Upper lobe of left lung (tissue), 6 donors: ENCODE measurements around the gene BATF. TPM values are rescaled to one million over a fixed set of nuclear protein-coding genes. Genes with fewer than 3 reads are reported as not detected.

Source experiments
- ATAC-seq, 2 donors: fragments of 200-7000 bp; cut with Tn5 transposase; one replicate each; pipeline ENCODE4 v1.9.1; 2022; ENCODE audit warnings: mild to moderate bottlenecking in 2 of 2, moderate library complexity in 2 of 2; ENCODE audit not compliant: low FRiP score in 2 of 2
- DNase-seq, 2 donors: peaks; one replicate each; pipeline ENCODE4 v3.0.0-alpha.2; 2019 to 2020
- H3K27ac ChIP-seq, 4 donors: fragments of 200-600 bp; sonication (generic); one replicate each; pipeline ENCODE4 v1.5.1; 2016 to 2019
- H3K27me3 ChIP-seq, 4 donors: fragments of 200-600 bp; sonication (generic); one replicate each; pipeline ENCODE4 v1.5.1; 2017 to 2019
- H3K36me3 ChIP-seq, 4 donors: fragments of 200-600 bp; sonication (generic); one replicate each; pipeline ENCODE4 v1.5.1; 2016 to 2019
- H3K4me1 ChIP-seq, 4 donors: fragments of 200-600 bp; sonication (generic); one replicate each; pipeline ENCODE4 v1.5.1; 2018 to 2019
- H3K4me3 ChIP-seq, 4 donors: fragments of 200-600 bp; sonication (generic); one replicate each; pipeline ENCODE4 v1.5.1; 2017 to 2019; ENCODE audit warnings: mild to moderate bottlenecking in 2 of 4, moderate library complexity in 1 of 4
- H3K9me3 ChIP-seq, 4 donors: fragments of 200-600 bp; sonication (generic); one replicate each; pipeline ENCODE4 v1.5.1; 2018 to 2019
- CTCF ChIP-seq, 6 experiments: fragments of 450-650 bp in 4 of 6; fragments of 200-600 bp in 2 of 6; sonication (generic) in 2 of 6; IDR thresholded peaks; one replicate each; pipeline ENCODE4 v1.5.1; 2016 to 2019; ENCODE audit warnings: antibody characterized with exemption in 6 of 6
- EP300 ChIP-seq, 4 donors: sonication (generic); formaldehyde crosslinking; IDR thresholded peaks; one replicate each; pipeline ENCODE4 v1.5.1; 2017; ENCODE audit warnings: antibody characterized with exemption in 4 of 4, control low read depth in 2 of 4
- POLR2A ChIP-seq, 4 donors: fragments of 450-650 bp; IDR thresholded peaks; one replicate each; pipeline ENCODE4 v1.5.1; 2016 to 2017; ENCODE audit warnings: antibody characterized with exemption in 4 of 4, mild to moderate bottlenecking in 2 of 4
- POLR2AphosphoS5 ChIP-seq, 2 donors: sonication (generic); formaldehyde crosslinking; IDR thresholded peaks; one replicate each; pipeline ENCODE4 v1.5.1; 2017; ENCODE audit warnings: antibody characterized with exemption in 2 of 2
- WGBS, 2 donors: methylation state at CpG; one replicate each; pipeline ENCODE4 v1.1.5; 2017 to 2018; 5-methylcytosine and 5-hydroxymethylcytosine counted together
- total RNA-seq, 6 donors: library from RNA; depleted of rRNA in 4 of 6; stranded (reverse); fragments of >200 nt in 4 of 6; gene quantifications; one replicate each; pipeline versions ENCODE4 v1.1.0 to v1.2.1, GENCODE V29; 2016 to 2021
- donor health status: DM: no; HTN: no; CAD: no; lungs with moderate emphysema.
- donor health status: DM: no; HTN: yes; CAD: no; lungs with severe emphysema.

Gene BATF
- total RNA-seq, 6 donors from 2014 or later, result 5.4 to 25.1 (median 10.8) TPM

- DNase-seq (no peak), ATAC-seq (no peak)
- no peaks in the 10 kb centered on the region for H3K9me3 ChIP-seq
- H3K4me3 ChIP-seq, result no peak overlapping the region
- peaks cover 0 to 6% (median 3%) of the 10 kb centered on the region in 4 donors for H3K36me3 ChIP-seq
- no peak overlapping the region for H3K27ac ChIP-seq
- H3K27me3 ChIP-seq, result no peaks in the 10 kb centered on the region
- TF ChIP-seq POLR2A (IDR thresholded peaks at IDR 0.05), result no peak
- no peak for TF ChIP-seq EP300 (IDR thresholded peaks at IDR 0.05)
- TF ChIP-seq CTCF (IDR thresholded peaks at IDR 0.05), result no peak
- TF ChIP-seq POLR2AphosphoS5 (IDR thresholded peaks at IDR 0.05), result no peak
- 73 to 76% methylated on average over 5 to 7 of the region's 7 CpGs for WGBS, 2 donors
- peaks cover 0 to 5% (median 4%) of the 10 kb centered on the region in 4 donors for H3K4me1 ChIP-seq
These were observed 26.3 kb downstream of the BATF start for GRCh38 chr14:75548544-75548943.

- H3K27me3 ChIP-seq, result no peaks in the 10 kb centered on the region
- no peaks in the 10 kb centered on the region for H3K4me1 ChIP-seq
- DNase-seq (no peak), ATAC-seq (no peak)
- no peak overlapping the region for H3K27ac ChIP-seq
- 73 to 82% methylated on average over 5 of the region's 5 CpGs for WGBS, 2 donors
- H3K36me3 ChIP-seq, result peaks cover 0 to 6% (median 3%) of the 10 kb centered on the region in 4 donors
- no peak overlapping the region for H3K4me3 ChIP-seq
- TF ChIP-seq POLR2A (IDR thresholded peaks at IDR 0.05) (no peak), EP300 (IDR thresholded peaks at IDR 0.05) (no peak), CTCF (IDR thresholded peaks at IDR 0.05) (no peak), POLR2AphosphoS5 (IDR thresholded peaks at IDR 0.05) (no peak)
- no peaks in the 10 kb centered on the region for H3K9me3 ChIP-seq
These were observed 26.9 kb downstream of the BATF start for GRCh38 chr14:75549169-75549568.

- no peak overlapping the region for H3K4me3 ChIP-seq
- H3K9me3 ChIP-seq, result no peaks in the 10 kb centered on the region
- ATAC-seq, result no peak
- no peaks in the 10 kb centered on the region for H3K27me3 ChIP-seq
- TF ChIP-seq POLR2AphosphoS5 (IDR thresholded peaks at IDR 0.05) (no peak), CTCF (IDR thresholded peaks at IDR 0.05) (no peak), EP300 (IDR thresholded peaks at IDR 0.05) (no peak), POLR2A (IDR thresholded peaks at IDR 0.05) (no peak)
- H3K36me3 ChIP-seq, result peaks cover 0 to 6% (median 3%) of the 10 kb centered on the region in 4 donors
- 81 to 90% methylated on average over 6 to 7 of the region's 7 CpGs for WGBS, 2 donors
- no peak overlapping the region for H3K27ac ChIP-seq
- no peak for DNase-seq
- no peaks in the 10 kb centered on the region for H3K4me1 ChIP-seq
These were observed 28.8 kb downstream of the BATF start for GRCh38 chr14:75551021-75551420.

GRCh38 chr14:75553157-75553556 lies 30.9 kb downstream of the BATF start:
- ATAC-seq (no peak), DNase-seq (no peak)
- WGBS, 2 donors, result 89 to 90% methylated on average over 6 of the region's 6 CpGs
- Histone ChIP-seq H3K27ac (no peak overlapping the region), H3K27me3 (no peaks in the 10 kb centered on the region), H3K9me3 (peaks cover 0 to 4% (median 0%) of the 10 kb centered on the region in 4 donors), H3K36me3 (no peaks in the 10 kb centered on the region), H3K4me3 (no peak overlapping the region), H3K4me1 (no peaks in the 10 kb centered on the region)
- TF ChIP-seq POLR2AphosphoS5 (IDR thresholded peaks at IDR 0.05) (no peak), POLR2A (IDR thresholded peaks at IDR 0.05) (no peak), CTCF (IDR thresholded peaks at IDR 0.05) (no peak), EP300 (IDR thresholded peaks at IDR 0.05) (no peak)

GRCh38 chr14:75553761-75554364 lies 31.6 kb downstream of the BATF start:
- H3K27me3 ChIP-seq, result no peaks in the 10 kb centered on the region
- ATAC-seq (no peak), DNase-seq (no peak)
- H3K4me3 ChIP-seq, result no peak overlapping the region
- TF ChIP-seq POLR2AphosphoS5 (IDR thresholded peaks at IDR 0.05) (no peak), EP300 (IDR thresholded peaks at IDR 0.05) (no peak)
- H3K4me1 ChIP-seq, result no peaks in the 10 kb centered on the region
- WGBS, 2 donors, result 70 to 80% methylated on average over 4 of the region's 4 CpGs
- peaks cover 0 to 4% (median 0%) of the 10 kb centered on the region in 4 donors for H3K9me3 ChIP-seq
- H3K27ac ChIP-seq, result no peak overlapping the region
- H3K36me3 ChIP-seq, result no peaks in the 10 kb centered on the region
